ENCODE data around the gene GDPD4.

The GDPD4 gene

DNA sequence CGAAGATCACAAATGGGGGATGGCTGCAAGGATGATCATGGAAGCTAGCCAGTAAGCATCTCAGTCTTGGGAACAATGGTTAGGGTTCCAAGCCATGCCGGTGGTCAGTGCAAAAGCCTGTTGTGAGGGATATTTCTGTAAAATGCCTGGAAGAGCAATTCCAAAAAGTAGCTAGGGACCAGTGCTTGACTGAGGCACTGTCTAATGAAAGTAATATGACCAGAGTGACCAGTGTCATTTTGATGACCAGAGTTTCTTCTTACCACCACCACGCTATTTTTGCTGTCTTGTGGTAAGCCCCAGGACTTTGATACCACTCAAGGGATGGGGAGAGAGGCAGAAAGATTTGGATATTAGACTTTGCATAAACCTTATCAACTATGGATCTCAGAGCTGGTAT, 18.4 kb downstream of the GDPD4 start:
- no peak overlapping the region for H3K27ac Mint-ChIP-seq
- no peak overlapping the region for H3K4me3 Mint-ChIP-seq
- H3K9me3 Mint-ChIP-seq, result peaks cover 18% of the 10 kb centered on the region
- H3K27me3 Mint-ChIP-seq (ENCODE audit: low read depth, poor library complexity), result peaks cover 11% of the 10 kb centered on the region
- DNase-seq, result no peak
- TF ChIP-seq CTCF (IDR thresholded peaks at IDR 0.05), result no peak
- no peaks in the 10 kb centered on the region for H3K36me3 Mint-ChIP-seq (ENCODE audit: low read depth)
- no peaks in the 10 kb centered on the region for H3K4me1 Mint-ChIP-seq

GRCh38 chr11:77278595-77279506, 22.6 kb downstream of the GDPD4 start:
- TF ChIP-seq CTCF (IDR thresholded peaks at IDR 0.05), result no peak
- Mint-ChIP-seq H3K9me3 (peaks cover 18% of the 10 kb centered on the region), H3K27me3 (ENCODE audit: low read depth, poor library complexity) (peaks cover 5% of the 10 kb centered on the region), H3K27ac (no peak overlapping the region), H3K4me1 (no peaks in the 10 kb centered on the region), H3K4me3 (no peak overlapping the region), H3K36me3 (ENCODE audit: low read depth) (no peaks in the 10 kb centered on the region)
- no peak for DNase-seq

- Mint-ChIP-seq H3K36me3 (ENCODE audit: low read depth) (no peaks in the 10 kb centered on the region), H3K9me3 (peaks cover 18% of the 10 kb centered on the region), H3K4me3 (no peak overlapping the region), H3K4me1 (no peaks in the 10 kb centered on the region), H3K27ac (no peak overlapping the region), H3K27me3 (ENCODE audit: low read depth, poor library complexity) (peaks cover 15% of the 10 kb centered on the region)
- no peak for DNase-seq
- TF ChIP-seq CTCF (IDR thresholded peaks at IDR 0.05), result no peak
Measured at GRCh38 chr11:77276271-77276670, 25.2 kb downstream of the GDPD4 start.

GRCh38 chr11:77270921-77271320, 30.6 kb downstream of the GDPD4 start:
- DNase-seq, result no peak
- Mint-ChIP-seq H3K27me3 (ENCODE audit: low read depth, poor library complexity) (peaks cover 25% of the 10 kb centered on the region), H3K9me3 (no peaks in the 10 kb centered on the region), H3K36me3 (ENCODE audit: low read depth) (no peaks in the 10 kb centered on the region), H3K4me3 (no peak overlapping the region), H3K27ac (no peak overlapping the region), H3K4me1 (no peaks in the 10 kb centered on the region)
- no peak for TF ChIP-seq CTCF (IDR thresholded peaks at IDR 0.05)

- H3K4me1 Mint-ChIP-seq, result no peaks in the 10 kb centered on the region
- H3K27ac Mint-ChIP-seq, result no peak overlapping the region
- H3K4me3 Mint-ChIP-seq, result no peak overlapping the region
- no peak for TF ChIP-seq CTCF (IDR thresholded peaks at IDR 0.05)
- no peak for DNase-seq
- H3K36me3 Mint-ChIP-seq (ENCODE audit: low read depth), result no peaks in the 10 kb centered on the region
- H3K9me3 Mint-ChIP-seq, result no peaks in the 10 kb centered on the region
- peaks cover 25% of the 10 kb centered on the region for H3K27me3 Mint-ChIP-seq (ENCODE audit: low read depth, poor library complexity)
Measured at GRCh38 chr11:77269484-77270123, 31.9 kb downstream of the GDPD4 start.

All from nephron progenitor cell (in vitro differentiated cells).